ENCODE measurements around the gene TACC2.

Gene TACC2

GRCh38 chr10:122224159-122224558, 235.2 kb downstream of the TACC2 start:
- TF ChIP-seq CTCF (conservative IDR thresholded peaks at IDR 0.05) = no peak
- TF ChIP-seq ZFX (IDR thresholded peaks at IDR 0.05) = no peak
- H3K27ac ChIP-seq = no peak overlapping the region

GRCh38 chr10:122225330-122225729, 236.4 kb downstream of the TACC2 start:
- TF ChIP-seq CTCF (conservative IDR thresholded peaks at IDR 0.05) (no peak), ZFX (IDR thresholded peaks at IDR 0.05) (no peak)
- no peak overlapping the region for H3K27ac ChIP-seq

- TF ChIP-seq ZFX (IDR thresholded peaks at IDR 0.05) (no peak), CTCF (conservative IDR thresholded peaks at IDR 0.05) (no peak)
- no peak overlapping the region for H3K27ac ChIP-seq
Observed at GRCh38 chr10:122227754-122228153, 238.8 kb downstream of the TACC2 start.

- H3K27ac ChIP-seq = no peak overlapping the region
- no peak for TF ChIP-seq CTCF (conservative IDR thresholded peaks at IDR 0.05)
- no peak for TF ChIP-seq ZFX (IDR thresholded peaks at IDR 0.05)
Observed at GRCh38 chr10:122229666-122230065, 240.7 kb downstream of the TACC2 start.

GRCh38 chr10:122230222-122230621, 241.3 kb downstream of the TACC2 start:
- TF ChIP-seq ZFX (IDR thresholded peaks at IDR 0.05) (no peak), CTCF (conservative IDR thresholded peaks at IDR 0.05) (no peak)
- no peak overlapping the region for H3K27ac ChIP-seq

- no peak overlapping the region for H3K27ac ChIP-seq
- TF ChIP-seq ZFX (IDR thresholded peaks at IDR 0.05) = no peak
- no peak for TF ChIP-seq CTCF (conservative IDR thresholded peaks at IDR 0.05)
Observed at GRCh38 chr10:122232769-122233168, 243.8 kb downstream of the TACC2 start.

- no peak overlapping the region for H3K27ac ChIP-seq
- TF ChIP-seq ZFX (IDR thresholded peaks at IDR 0.05) (no peak), CTCF (conservative IDR thresholded peaks at IDR 0.05) (no peak)
Observed at GRCh38 chr10:122233857-122234348, 244.9 kb downstream of the TACC2 start.
